HG03175 (cell line): ENCODE results near the gene SLC4A3.

ENCODE experiments used
- ATAC-seq: cut with Tn5 transposase; IDR thresholded peaks from one replicate; pipeline ENCODE4 v1.9.1; 2021; ENCODE audit warnings: mild to moderate bottlenecking, moderate library complexity; ENCODE audit not compliant: unreplicated experiment

Gene SLC4A3

GRCh38 chr2:219611866-219612576 is 15.4 kb upstream of the SLC4A3 start:
- ATAC-seq = no peak

GRCh38 chr2:219612577-219613286 is 14.7 kb upstream of the SLC4A3 start:
- ATAC-seq = peak; percentile 61

GRCh38 chr2:219613461-219614070 is 13.9 kb upstream of the SLC4A3 start:
- ATAC-seq = no peak

GRCh38 chr2:219614076-219614860 is 13.2 kb upstream of the SLC4A3 start:
- no peak for ATAC-seq

GRCh38 chr2:219615036-219615435 is 12.4 kb upstream of the SLC4A3 start:
- ATAC-seq = no peak

- ATAC-seq = no peak
Observed at GRCh38 chr2:219615894-219616293, 11.5 kb upstream of the SLC4A3 start.

- ATAC-seq = no peak
Observed at GRCh38 chr2:219616550-219616949, 10.9 kb upstream of the SLC4A3 start.

GRCh38 chr2:219618733-219619122 is 8.7 kb upstream of the SLC4A3 start:
- no peak for ATAC-seq

- ATAC-seq = no peak
Observed at GRCh38 chr2:219619235-219619634, 8.2 kb upstream of the SLC4A3 start.

GRCh38 chr2:219620546-219620945 is 6.9 kb upstream of the SLC4A3 start:
- ATAC-seq = no peak

- no peak for ATAC-seq
Observed at GRCh38 chr2:219621935-219622334, 5.5 kb upstream of the SLC4A3 start.

- ATAC-seq = no peak
Observed at GRCh38 chr2:219622472-219622871, 5.0 kb upstream of the SLC4A3 start.

- no peak for ATAC-seq
Observed at GRCh38 chr2:219624565-219624964, 2.9 kb upstream of the SLC4A3 start.

- ATAC-seq = no peak
Observed at GRCh38 chr2:219625179-219625578, 2.3 kb upstream of the SLC4A3 start.

GRCh38 chr2:219626540-219626939 is 890 bp upstream of the SLC4A3 start:
- ATAC-seq = no peak

- ATAC-seq = no peak
Observed at GRCh38 chr2:219628235-219628985, 980 bp downstream of the SLC4A3 start.

- no peak for ATAC-seq
Observed at GRCh38 chr2:219628986-219629901, 1.8 kb downstream of the SLC4A3 start.

- no peak for ATAC-seq
Observed at GRCh38 chr2:219629976-219630695, 2.7 kb downstream of the SLC4A3 start.
